Activated CD8-positive, alpha-beta memory T cell treated with anti-CD3 and anti-CD28 coated beads, Interleukin-2, amount 50 U/mL, for 48 hours (primary cell): ENCODE measurements around the gene NTN1.

ENCODE experiments used
- DNase-seq: peaks from one replicate; pipeline ENCODE4 v3.0.0-alpha.2; 2020

The NTN1 gene

GRCh38 chr17:9220398-9221146 lies 199.3 kb downstream of the NTN1 start:
- no peak for DNase-seq

GRCh38 chr17:9221147-9221921 lies 200.0 kb downstream of the NTN1 start:
- DNase-seq, result no peak

GRCh38 chr17:9221922-9222180 lies 200.5 kb downstream of the NTN1 start:
- DNase-seq, result no peak

GRCh38 chr17:9223531-9223930 lies 202.2 kb downstream of the NTN1 start:
- DNase-seq, result no peak

GRCh38 chr17:9224485-9224884 lies 203.2 kb downstream of the NTN1 start:
- no peak for DNase-seq

- no peak for DNase-seq
These were observed 204.2 kb downstream of the NTN1 start for GRCh38 chr17:9225305-9226101.

- no peak for DNase-seq
These were observed 205.0 kb downstream of the NTN1 start for GRCh38 chr17:9226130-9226793.

- DNase-seq, result no peak
These were observed 205.5 kb downstream of the NTN1 start for GRCh38 chr17:9226794-9227135.

- DNase-seq, result no peak
These were observed 206.6 kb downstream of the NTN1 start for GRCh38 chr17:9227819-9228407.

GRCh38 chr17:9228408-9229159 lies 207.3 kb downstream of the NTN1 start:
- DNase-seq, result no peak

GRCh38 chr17:9229160-9229825 lies 208.0 kb downstream of the NTN1 start:
- DNase-seq, result no peak

GRCh38 chr17:9229826-9230201 lies 208.5 kb downstream of the NTN1 start:
- DNase-seq, result no peak

GRCh38 chr17:9230346-9230745 lies 209.0 kb downstream of the NTN1 start:
- DNase-seq, result no peak

GRCh38 chr17:9230861-9231260 lies 209.6 kb downstream of the NTN1 start:
- DNase-seq, result no peak

GRCh38 chr17:9231449-9232154 lies 210.3 kb downstream of the NTN1 start:
- DNase-seq, result no peak

- no peak for DNase-seq
These were observed 210.8 kb downstream of the NTN1 start for GRCh38 chr17:9232155-9232475.

GRCh38 chr17:9232591-9233270 lies 211.4 kb downstream of the NTN1 start:
- DNase-seq, result no peak

GRCh38 chr17:9233271-9233599 lies 211.9 kb downstream of the NTN1 start:
- DNase-seq, result no peak

GRCh38 chr17:9233761-9234160 lies 212.5 kb downstream of the NTN1 start:
- no peak for DNase-seq

- no peak for DNase-seq
These were observed 213.2 kb downstream of the NTN1 start for GRCh38 chr17:9234389-9234945.
